OCI-LY3 (cell line): ENCODE measurements around the gene OSBPL6.

ENCODE experiments used
- H2AFZ ChIP-seq: fragments of 200-600, 300-600 bp; shearing (Covaris generic); 2 replicates; pipeline ENCODE4 v1.6.0; 2014; ENCODE audit warnings: antibody characterized with exemption, low read depth, low read length
- H3K27ac ChIP-seq: fragments of 200-600, 300-600 bp; sonication (generic); 2 replicates; pipeline ENCODE4 v1.5.1; 2014; ENCODE audit warnings: mild to moderate bottlenecking, low read length, moderate library complexity, mixed read lengths
- H3K27me3 ChIP-seq: fragments of 200-600, 300-600 bp; sonication (generic); 2 replicates; pipeline ENCODE4 v1.6.1; 2014; ENCODE audit warnings: low read depth, low read length, mixed read lengths
- H3K36me3 ChIP-seq: fragments of 200-600, 300-600 bp; sonication (generic); replicated peaks from 2 replicates; pipeline ENCODE3; 2014; ENCODE audit warnings: low read depth, low read length, mixed read lengths
- H3K4me1 ChIP-seq: fragments of 300-600, 200-600 bp; sonication (generic); 2 replicates; pipeline ENCODE4 v1.6.1; 2014; ENCODE audit warnings: low read length, mixed read lengths
- H3K4me2 ChIP-seq: fragments of 200-600, 300-600 bp; sonication (generic); 2 replicates; pipeline ENCODE4 v1.6.1; 2014; ENCODE audit warnings: low read length, mixed read lengths
- H3K4me3 ChIP-seq: fragments of 300-600, 200-600 bp; sonication (generic); 2 replicates; pipeline ENCODE4 v1.5.1; 2014; ENCODE audit warnings: antibody characterized with exemption, mild to moderate bottlenecking, low read length, moderate library complexity
- H3K79me2 ChIP-seq: fragments of 300-600, 200-600 bp; shearing (Covaris generic); 2 replicates; pipeline ENCODE4 v1.6.1; 2014; ENCODE audit warnings: mild to moderate bottlenecking, low read length, mixed read lengths
- H3K9ac ChIP-seq: fragments of 300-600, 200-600 bp; shearing (Covaris generic); 2 replicates; pipeline ENCODE4 v1.6.0; 2014; ENCODE audit warnings: mild to moderate bottlenecking, low read length, moderate library complexity
- H3K9me3 ChIP-seq: fragments of 200-600, 300-600 bp; shearing (Covaris generic); 2 replicates; pipeline ENCODE4 v1.6.1; 2014; ENCODE audit warnings: low read length, mixed read lengths; ENCODE audit not compliant: insufficient read depth
- H4K20me1 ChIP-seq: fragments of 200-600, 300-600 bp; sonication (generic); 2 replicates; pipeline ENCODE4 v1.6.1; 2016; ENCODE audit warnings: low read length, mixed read lengths; ENCODE audit not compliant: insufficient read depth
- EZH2phosphoT487 ChIP-seq: fragments of 200-600 bp; shearing (Covaris generic); IDR thresholded peaks from 2 replicates; pipeline ENCODE4 v1.6.1; 2018; ENCODE audit warnings: antibody characterized with exemption, mixed run types, low read depth
- TF ChIP-seq, protein P1 (sequence below): fragments of 200-600, 300-600 bp; sonication (generic); IDR thresholded peaks from 2 replicates; pipeline ENCODE4 v1.5.1; 2014; ENCODE audit warnings: antibody characterized with exemption, low read length, low read depth

The OSBPL6 gene

DNA sequence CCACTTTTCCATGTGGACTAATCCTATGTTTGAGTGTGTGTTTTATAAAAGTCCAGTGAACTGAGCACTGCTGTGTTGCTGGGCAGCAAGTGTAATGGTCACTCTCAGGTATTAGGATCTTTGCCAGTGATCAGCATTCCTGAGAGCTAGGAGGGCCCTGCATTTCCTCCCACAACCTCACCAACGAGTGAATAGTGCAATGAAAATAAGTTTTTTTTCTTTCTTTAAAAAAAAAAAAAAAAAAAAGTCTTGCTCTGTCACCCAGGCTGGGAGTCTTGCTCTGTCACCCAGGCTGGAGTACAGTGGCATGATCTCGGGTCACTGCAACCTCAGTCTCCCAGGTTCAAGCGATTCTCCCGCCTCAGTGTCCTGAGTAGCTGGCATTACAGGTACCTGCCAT lies 6.5 kb upstream of the OSBPL6 start:
- Histone ChIP-seq H3K4me3 (no peak overlapping the region), H3K36me3 (no peaks in the 10 kb centered on the region), H3K4me1 (peaks cover 7% of the 10 kb centered on the region; the same call in 1 of the 2 replicates), H2AFZ (no peak overlapping the region), H3K27ac (no peak overlapping the region), H4K20me1 (no peaks in the 10 kb centered on the region), H3K79me2 (no peaks in the 10 kb centered on the region), H3K9ac (no peak overlapping the region), H3K4me2 (no peak overlapping the region), H3K27me3 (peaks cover 12% of the 10 kb centered on the region; the same call in 1 of the 2 replicates), H3K9me3 (no peaks in the 10 kb centered on the region)
- no peak for TF ChIP-seq EZH2phosphoT487
- TF ChIP-seq, protein P1, sequence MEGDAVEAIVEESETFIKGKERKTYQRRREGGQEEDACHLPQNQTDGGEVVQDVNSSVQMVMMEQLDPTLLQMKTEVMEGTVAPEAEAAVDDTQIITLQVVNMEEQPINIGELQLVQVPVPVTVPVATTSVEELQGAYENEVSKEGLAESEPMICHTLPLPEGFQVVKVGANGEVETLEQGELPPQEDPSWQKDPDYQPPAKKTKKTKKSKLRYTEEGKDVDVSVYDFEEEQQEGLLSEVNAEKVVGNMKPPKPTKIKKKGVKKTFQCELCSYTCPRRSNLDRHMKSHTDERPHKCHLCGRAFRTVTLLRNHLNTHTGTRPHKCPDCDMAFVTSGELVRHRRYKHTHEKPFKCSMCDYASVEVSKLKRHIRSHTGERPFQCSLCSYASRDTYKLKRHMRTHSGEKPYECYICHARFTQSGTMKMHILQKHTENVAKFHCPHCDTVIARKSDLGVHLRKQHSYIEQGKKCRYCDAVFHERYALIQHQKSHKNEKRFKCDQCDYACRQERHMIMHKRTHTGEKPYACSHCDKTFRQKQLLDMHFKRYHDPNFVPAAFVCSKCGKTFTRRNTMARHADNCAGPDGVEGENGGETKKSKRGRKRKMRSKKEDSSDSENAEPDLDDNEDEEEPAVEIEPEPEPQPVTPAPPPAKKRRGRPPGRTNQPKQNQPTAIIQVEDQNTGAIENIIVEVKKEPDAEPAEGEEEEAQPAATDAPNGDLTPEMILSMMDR: no peak

DNA sequence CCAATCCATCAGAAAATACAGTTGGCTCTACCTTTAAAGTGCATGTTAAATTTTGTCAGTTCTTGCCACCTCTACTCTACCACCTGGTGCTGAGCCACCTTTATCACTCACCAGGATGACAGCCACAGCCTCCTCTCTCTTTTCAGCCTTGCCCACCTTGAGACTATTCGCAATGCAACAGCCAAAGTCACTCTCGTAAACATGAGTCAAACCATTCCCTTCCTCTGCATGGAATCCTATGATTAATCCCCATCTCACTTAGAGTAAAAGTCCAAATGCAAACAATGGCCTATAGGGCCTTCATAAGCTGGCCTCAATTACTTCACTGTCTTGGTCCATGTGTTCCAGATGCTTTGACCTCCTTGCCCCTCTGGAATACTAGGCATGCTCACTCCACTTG lies 5.8 kb upstream of the OSBPL6 start:
- Histone ChIP-seq H3K27me3 (peaks cover 18% of the 10 kb centered on the region), H3K79me2 (no peaks in the 10 kb centered on the region), H3K27ac (no peak overlapping the region), H3K4me3 (no peak overlapping the region), H3K9ac (no peak overlapping the region), H2AFZ (no peak overlapping the region), H3K9me3 (no peaks in the 10 kb centered on the region), H4K20me1 (no peaks in the 10 kb centered on the region), H3K4me2 (no peak overlapping the region), H3K36me3 (no peaks in the 10 kb centered on the region), H3K4me1 (peaks cover 7% of the 10 kb centered on the region; the same call in 1 of the 2 replicates)
- TF ChIP-seq, protein P1: no peak
- TF ChIP-seq EZH2phosphoT487: no peak

DNA sequence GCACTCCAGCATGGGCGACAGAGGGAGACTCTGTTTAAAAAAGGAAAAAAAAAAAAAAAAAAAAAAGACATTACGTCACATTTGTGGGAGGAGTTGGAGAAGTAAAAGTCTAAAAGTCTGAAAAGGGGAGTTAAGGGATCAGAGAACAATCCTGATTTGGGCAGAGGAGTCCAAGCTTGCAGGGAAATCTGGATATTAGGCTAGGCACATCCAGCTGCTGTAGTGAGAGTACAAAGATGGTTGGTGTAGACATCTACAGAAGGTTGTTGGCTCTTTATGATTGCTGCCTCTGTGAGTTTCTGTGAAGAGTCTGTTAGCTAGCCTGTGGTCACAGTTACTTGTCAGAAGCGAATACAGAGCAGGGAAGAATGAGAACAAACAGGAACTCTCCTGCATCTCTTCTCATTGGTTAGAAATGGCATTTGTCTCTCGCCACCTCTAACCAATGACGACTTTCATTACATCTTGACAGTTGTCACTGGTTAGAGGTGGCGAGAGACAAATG lies 3.3 kb upstream of the OSBPL6 start:
- H3K9me3 ChIP-seq: no peaks in the 10 kb centered on the region
- no peaks in the 10 kb centered on the region for H3K79me2 ChIP-seq
- H3K4me3 ChIP-seq: peak overlapping the region; percentile 48
- H2AFZ ChIP-seq: peak overlapping the region; percentile 59
- H3K27ac ChIP-seq: no peak overlapping the region
- H3K9ac ChIP-seq: 0 out of 2 replicates have a peak overlapping the region, but pooled peaks have one; percentile 4
- peaks cover 17% of the 10 kb centered on the region for H3K27me3 ChIP-seq
- H3K4me1 ChIP-seq: peaks cover 14% of the 10 kb centered on the region
- H3K36me3 ChIP-seq: no peaks in the 10 kb centered on the region
- peak overlapping the region; percentile 72 for H3K4me2 ChIP-seq
- no peaks in the 10 kb centered on the region for H4K20me1 ChIP-seq
- TF ChIP-seq EZH2phosphoT487: no peak
- TF ChIP-seq, protein P1: no peak

DNA sequence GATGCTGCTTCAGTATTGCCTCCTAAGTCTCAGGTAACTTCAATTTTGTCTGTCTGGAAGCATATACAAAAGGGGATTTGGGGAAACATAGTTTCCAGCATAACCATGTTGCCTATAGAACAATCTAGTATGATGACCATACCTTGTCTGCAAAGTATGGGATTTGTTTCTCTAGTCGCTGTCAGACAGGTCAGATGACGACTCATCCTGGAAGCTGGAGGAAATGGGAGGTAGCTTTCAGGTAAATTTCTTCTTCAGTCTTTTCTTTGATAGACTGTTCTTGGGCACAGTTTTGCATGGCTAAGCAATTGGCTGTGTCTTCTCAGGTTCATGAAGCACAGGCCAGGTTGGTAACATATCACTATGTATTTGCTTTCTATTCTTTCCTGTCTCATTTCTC lies 2.8 kb upstream of the OSBPL6 start:
- no peaks in the 10 kb centered on the region for H3K9me3 ChIP-seq
- H3K4me2 ChIP-seq: peak overlapping the region; percentile 72
- TF ChIP-seq, protein P1: no peak
- TF ChIP-seq EZH2phosphoT487: no peak
- no peaks in the 10 kb centered on the region for H3K36me3 ChIP-seq
- H3K27me3 ChIP-seq: peaks cover 19% of the 10 kb centered on the region
- no peak overlapping the region for H3K27ac ChIP-seq
- H3K79me2 ChIP-seq: no peaks in the 10 kb centered on the region
- H3K9ac ChIP-seq: no peak overlapping the region
- peaks cover 14% of the 10 kb centered on the region for H3K4me1 ChIP-seq
- H4K20me1 ChIP-seq: no peaks in the 10 kb centered on the region
- peak overlapping the region; percentile 59; the same call in 1 of the 2 replicates for H2AFZ ChIP-seq
- peak overlapping the region; percentile 48 for H3K4me3 ChIP-seq
